Epithelial cell of proximal tubule (primary cell): ENCODE data around the gene PLEKHA8. TPM values are rescaled to one million over a fixed set of nuclear protein-coding genes. Genes with fewer than 3 reads are reported as not detected.
A peak's percentile ranks its signal among the peaks of the same experiment; 100 is the strongest.

Source experiments
- DNase-seq: peaks from one replicate; pipeline ENCODE4 v3.0.0-alpha.2; 2011; ENCODE audit warnings: low read depth
- H3K4me3 ChIP-seq: 2 replicates; pipeline ENCODE4 v1.5.1; 2011; ENCODE audit warnings: low read depth, mild to moderate bottlenecking, low read length
- CTCF ChIP-seq: conservative IDR thresholded peaks from 2 replicates; pipeline ENCODE4 v1.5.1; 2012; ENCODE audit warnings: low read depth, mild to moderate bottlenecking, low read length
- total RNA-seq: library from RNA; depleted of rRNA; stranded (reverse); fragments of >200 nt; gene quantifications from 2 replicates; pipeline ENCODE4 v1.2.3, GENCODE V29; 2015

PLEKHA8 gene
- total RNA-seq, 1 donor from 2014 or later = 12.2 TPM

- DNase-seq = no peak
- TF ChIP-seq CTCF = no peak
- no peak overlapping the region for H3K4me3 ChIP-seq
Measured at GRCh38 chr7:30154111-30154587, 125.9 kb downstream of the PLEKHA8 start.

- TF ChIP-seq CTCF = no peak
- H3K4me3 ChIP-seq = no peak overlapping the region
- DNase-seq = no peak
Measured at GRCh38 chr7:30155481-30155880, 127.3 kb downstream of the PLEKHA8 start.

- no peak for TF ChIP-seq CTCF
- no peak for DNase-seq
- no peak overlapping the region for H3K4me3 ChIP-seq
Measured at GRCh38 chr7:30157204-30157603, 129.0 kb downstream of the PLEKHA8 start.

- H3K4me3 ChIP-seq = no peak overlapping the region
- TF ChIP-seq CTCF = no peak
- DNase-seq = no peak
Measured at GRCh38 chr7:30159163-30159562, 131.0 kb downstream of the PLEKHA8 start.

GRCh38 chr7:30159698-30160143 lies 131.5 kb downstream of the PLEKHA8 start:
- TF ChIP-seq CTCF = peak; percentile 48
- DNase-seq = no peak
- H3K4me3 ChIP-seq = no peak overlapping the region

GRCh38 chr7:30160329-30160728 lies 132.1 kb downstream of the PLEKHA8 start:
- no peak for DNase-seq
- no peak for TF ChIP-seq CTCF
- no peak overlapping the region for H3K4me3 ChIP-seq

- TF ChIP-seq CTCF = no peak
- no peak for DNase-seq
- H3K4me3 ChIP-seq = no peak overlapping the region
Measured at GRCh38 chr7:30162133-30162532, 133.9 kb downstream of the PLEKHA8 start.
